Activated T-cell treated with anti-CD3 and anti-CD28 coated beads for 4 hours (primary cell): ENCODE results near the gene CNGA2.

ENCODE experiments used
- DNase-seq: peaks from one replicate; pipeline ENCODE4 v3.0.0-alpha.2; 2020

CNGA2 gene

DNA sequence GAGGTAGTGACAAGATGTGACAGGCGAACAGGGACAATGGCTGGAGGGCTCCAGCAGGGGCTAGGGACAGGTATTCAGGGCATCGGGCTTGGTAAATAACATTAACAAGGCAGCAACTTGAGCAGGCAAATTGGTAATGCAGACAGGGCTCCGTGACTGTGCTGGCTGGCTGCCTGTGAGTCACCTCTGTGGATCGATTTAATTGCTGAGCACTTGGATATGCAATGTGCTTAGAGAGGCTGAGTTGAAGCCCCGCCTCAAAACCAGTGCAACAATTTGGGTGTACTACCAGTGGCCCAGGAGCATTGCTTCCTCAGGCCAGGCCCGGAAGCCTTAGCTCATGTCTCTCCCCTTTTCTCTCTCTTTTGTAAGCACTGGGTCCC lies 19.5 kb downstream of the CNGA2 start:
- DNase-seq, result no peak

DNA sequence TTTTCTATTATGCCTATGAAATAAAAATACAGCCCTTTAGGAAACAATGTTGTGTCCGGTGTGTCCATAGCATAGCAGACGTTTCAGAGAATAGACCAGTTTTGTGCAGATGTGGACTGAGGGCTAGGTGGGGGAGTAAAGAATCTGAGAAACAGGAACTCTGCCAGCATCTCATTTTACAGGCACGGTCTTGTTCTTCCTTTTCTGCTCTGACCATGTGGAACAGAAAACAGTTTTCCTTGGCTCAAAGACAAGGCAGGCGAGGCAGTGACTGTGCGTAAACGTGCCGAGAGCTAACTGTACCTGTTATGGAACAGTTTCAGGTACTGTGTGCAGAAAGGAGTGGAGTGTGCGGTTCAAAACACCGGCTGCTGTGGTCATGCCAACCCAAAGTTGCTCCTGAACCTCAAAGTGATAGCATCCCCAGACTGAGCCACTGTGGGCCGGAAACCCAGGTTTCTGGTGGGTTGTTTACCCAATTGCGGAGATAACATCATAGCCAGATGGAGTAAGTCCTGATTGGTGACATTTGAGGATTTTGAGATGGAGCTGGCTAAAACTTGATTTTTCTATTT lies 20.2 kb downstream of the CNGA2 start:
- no peak for DNase-seq

DNA sequence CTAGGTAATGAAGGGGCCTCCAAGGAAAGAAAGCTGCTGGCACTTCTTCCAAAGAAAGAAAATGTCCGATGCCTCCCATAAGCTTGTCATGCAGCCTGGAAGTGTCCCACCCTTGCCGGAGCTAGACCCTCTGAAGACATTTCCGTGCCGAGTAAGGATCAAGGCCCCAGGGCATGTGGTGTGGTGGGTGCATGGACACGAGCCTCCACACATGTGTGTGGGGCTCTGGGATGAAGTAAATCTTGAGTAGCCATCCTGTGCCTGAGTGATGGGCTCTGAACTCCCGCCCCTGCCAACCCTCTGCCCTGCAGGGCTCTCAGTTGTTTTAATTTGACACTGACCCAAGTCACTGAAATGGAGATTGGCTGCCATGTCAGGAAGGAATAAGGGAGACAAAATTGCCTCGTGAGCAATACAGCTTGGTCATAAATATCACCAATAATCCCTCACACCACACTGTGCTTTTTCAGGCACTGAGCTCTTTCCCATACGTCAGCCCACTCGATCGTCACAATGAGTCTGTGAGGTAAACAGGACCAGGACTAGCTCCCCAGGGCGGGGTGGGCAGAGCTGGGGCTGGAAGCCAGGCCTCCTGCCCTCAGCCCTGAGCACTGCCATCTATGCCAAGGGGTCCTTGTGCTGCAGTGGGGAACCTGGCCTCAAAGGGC lies 24.6 kb downstream of the CNGA2 start:
- no peak for DNase-seq

DNA sequence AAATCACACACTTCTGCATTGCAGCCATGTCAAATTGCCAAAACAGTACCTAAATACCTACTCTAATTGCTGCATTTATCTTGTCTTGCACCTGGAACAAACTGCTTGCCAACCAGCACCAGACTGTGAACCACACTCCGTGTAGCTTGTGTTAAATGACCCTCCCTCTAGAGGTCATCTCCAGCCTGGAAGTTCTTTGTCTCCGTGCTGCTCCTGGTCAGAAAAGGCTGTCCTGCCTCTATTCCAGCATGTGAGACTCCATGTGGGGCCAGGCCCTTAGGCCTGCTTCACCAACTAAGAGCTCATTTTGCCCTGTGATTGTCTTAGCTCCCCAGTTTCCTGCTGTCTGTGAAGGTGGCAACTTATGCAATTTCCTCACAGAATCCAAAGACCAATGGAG lies 28.3 kb downstream of the CNGA2 start:
- no peak for DNase-seq

DNA sequence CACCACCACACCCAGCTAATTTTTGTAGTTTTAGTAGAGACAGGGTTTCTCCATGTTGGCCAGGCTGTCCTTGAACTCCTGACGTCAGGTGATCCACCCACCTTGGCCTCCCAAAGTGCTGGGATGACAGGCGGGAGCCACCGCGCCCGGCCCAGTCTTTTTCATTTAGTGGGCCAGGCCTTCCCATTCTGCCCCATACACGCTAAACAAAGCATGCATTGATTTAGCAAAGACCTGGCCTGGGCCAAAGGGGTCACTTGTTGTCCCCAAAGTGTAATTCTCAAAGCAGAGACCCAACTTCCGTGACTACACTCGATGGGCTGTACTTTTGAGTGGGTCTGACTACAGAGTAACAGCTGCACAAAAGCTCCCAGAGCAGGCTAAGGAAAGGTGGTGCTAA lies 29.2 kb downstream of the CNGA2 start:
- no peak for DNase-seq

DNA sequence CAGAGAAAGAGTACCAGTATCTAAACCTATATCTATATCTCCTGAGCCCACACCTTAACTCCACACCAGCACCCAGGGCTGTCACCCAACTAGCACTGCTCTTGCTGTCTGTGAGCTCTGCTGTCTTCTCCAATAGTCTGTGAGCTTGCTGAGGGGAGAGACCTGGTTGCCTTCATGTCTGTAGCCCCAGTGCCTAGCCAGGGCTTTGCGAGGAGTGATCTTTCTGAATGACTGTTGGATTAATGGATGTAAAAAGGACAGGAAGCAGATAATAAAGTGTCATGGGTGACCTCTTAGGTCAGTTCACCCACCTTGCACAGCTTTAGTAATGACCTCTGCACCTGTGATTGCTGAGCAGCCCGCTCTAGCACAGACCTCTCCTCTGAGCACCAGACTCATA lies 30.5 kb downstream of the CNGA2 start:
- DNase-seq, result no peak

DNA sequence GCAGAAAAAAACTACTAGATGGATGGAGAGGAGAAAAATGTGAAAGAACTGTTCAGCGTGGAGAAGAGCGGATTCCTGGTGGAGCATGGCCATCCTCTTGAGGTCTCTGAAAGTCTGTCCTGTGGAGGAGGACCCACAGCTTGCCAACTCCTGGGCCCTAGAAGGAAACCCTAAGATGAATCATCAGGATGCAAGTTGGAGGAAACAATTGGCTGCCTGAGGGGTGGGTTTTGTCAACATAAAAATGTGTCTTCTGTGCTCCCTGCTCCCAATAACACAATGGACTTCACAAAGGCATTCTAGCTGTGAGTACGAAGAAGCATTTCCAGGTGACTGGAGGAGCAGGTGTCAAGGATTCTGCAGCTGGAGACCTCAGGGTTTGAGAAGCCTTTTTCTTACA lies 37.2 kb downstream of the CNGA2 start:
- no peak for DNase-seq

DNA sequence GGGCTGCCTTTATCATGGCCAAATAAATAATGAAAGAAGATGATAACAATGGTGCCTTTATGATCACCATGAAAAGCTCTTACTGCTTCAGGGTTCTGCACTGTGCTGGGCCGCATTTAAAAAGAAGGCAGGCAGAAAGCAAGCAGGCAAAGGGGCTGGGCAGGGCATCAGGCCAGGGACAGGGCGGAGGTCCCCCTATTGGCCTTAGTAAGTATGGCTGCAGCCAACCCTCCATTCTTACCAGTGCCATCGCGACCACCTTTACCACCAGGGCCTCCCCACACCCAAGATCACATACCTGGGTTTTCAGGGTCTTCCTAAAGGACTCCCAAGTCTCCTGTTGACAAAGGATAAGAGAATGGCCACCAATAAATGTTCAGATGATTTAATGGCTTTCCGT lies 38.9 kb downstream of the CNGA2 start:
- no peak for DNase-seq

DNA sequence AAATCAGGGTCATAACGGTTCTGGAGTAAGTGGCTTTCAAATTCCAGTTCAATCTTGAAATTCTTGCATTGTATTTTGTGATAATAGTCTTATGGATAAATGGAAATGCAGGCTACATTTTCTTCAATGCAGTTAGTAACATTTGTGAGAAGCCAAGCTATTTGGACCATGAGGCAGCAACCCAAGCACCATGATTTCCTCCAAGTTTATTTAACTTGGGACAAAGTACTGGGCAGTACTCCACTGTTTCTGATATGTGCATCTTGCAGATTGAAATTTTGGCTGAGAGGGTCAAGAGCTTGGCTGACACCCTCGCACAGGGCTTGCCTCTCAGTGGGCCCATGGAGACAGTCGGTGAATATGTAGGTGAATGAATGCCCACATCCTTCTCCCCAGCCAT lies 39.9 kb downstream of the CNGA2 start:
- DNase-seq, result no peak

DNA sequence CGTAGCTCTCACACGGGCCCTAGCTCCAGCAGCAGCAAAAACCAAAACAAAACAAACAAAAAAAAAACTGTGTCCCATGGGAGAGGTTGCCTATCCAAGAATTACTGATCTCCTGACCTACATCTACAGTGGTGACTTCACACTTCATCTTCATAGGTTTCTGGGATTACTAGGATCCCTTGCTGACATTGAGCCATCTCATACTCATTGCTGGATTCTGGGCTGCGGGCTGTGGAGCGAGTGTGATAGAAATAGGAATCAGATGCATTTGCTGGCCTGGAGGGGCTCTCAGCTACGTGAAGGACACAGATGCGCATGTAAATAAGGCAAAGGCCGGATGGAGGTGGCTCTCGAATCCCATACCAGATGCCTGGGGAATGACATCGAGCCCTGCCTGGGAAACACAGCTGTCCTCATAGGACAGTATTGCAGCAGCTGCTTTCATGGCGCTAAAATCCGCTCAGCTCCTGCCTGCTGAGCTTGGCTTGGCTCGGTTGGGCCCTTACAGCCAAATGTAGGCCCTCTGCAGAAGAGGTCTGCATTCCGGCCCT lies 41.7 kb downstream of the CNGA2 start:
- no peak for DNase-seq

DNA sequence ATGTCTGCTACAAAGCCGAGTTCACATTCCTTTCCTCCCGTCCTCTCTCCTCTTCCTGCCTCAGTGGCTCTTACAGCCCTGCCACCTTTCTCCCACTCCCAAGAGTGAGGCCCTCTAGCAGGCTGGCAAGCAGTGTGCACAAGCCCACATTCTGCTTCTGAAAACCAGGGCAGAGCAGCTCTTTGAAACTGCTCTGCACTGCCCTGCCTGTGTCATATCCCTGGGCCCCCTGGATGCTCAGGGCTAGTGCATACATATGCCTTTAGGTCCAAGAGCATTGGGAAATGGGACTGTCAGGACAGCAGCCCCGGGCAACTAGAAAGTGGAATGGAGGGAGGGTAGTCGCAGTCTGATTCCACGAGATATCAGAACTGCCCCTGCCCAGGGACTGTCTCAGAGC lies 42.4 kb downstream of the CNGA2 start:
- no peak for DNase-seq

DNA sequence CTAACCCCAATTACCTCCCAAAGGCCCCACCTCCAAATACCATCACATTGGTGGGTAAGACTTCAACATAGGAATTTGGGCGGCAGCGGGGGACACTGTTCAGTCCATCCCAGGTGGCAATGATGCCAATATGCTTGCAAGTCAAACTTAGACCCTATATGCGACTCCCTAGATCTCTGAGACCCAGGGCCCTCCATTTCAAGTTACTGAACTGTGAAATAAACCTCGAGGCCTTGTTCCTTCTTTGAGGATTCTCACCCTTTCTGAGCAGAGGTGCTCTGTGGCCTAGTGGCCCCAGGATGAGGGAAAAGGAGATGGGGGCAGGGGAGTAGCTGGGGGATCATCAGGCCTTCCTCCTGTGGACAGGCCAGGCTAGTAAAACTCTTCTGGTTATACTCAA lies 44.7 kb downstream of the CNGA2 start:
- DNase-seq, result no peak

DNA sequence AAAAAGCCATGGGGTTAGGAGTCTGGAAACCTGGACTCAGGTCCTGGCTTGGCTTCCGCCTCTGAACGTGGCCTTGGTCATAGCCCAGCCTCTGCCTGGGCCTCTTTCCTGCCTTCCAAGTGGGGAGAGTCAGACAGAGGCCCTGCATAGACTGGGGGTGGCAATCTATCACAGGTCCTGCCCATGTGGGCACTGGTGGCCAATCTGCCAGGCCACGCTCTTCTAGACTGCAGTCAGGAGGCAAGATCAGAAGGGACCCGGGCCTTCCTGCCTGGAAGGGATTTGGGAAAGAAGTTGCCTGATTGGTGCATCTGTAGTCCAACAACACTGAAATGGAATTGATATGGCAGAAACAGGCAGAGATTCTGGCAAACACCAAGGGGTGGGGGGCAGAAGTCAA lies 46.1 kb downstream of the CNGA2 start:
- no peak for DNase-seq

DNA sequence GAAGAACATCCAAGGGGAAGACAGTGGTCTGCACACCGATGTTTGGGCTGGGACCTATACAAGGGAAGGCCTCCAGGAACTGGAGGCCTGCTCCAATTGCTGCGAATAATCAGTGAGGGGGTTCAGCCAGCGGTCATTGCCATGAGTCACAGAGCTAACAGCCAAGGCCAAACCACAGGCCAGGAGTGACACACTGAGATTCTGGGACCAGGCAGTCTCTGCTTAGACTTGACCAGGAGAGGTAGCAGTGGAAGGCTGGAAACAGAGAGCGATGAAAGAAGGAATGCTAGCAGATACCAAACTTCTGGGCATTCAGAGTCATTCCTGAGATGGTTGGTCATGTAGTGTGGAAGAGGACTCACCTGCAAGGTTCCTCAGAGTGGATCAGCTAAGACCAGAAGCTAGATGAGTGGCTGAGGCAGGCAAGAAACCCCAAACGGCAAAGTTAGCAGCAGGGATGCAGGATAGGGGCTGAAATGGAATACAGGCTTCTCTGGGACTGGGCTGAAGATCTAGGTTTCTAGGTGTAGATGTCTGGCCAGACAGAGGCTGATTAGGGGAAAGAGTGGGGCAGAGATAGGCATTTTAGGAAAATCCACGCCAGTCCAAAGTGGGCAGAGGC lies 54.7 kb downstream of the CNGA2 start:
- no peak for DNase-seq

DNA sequence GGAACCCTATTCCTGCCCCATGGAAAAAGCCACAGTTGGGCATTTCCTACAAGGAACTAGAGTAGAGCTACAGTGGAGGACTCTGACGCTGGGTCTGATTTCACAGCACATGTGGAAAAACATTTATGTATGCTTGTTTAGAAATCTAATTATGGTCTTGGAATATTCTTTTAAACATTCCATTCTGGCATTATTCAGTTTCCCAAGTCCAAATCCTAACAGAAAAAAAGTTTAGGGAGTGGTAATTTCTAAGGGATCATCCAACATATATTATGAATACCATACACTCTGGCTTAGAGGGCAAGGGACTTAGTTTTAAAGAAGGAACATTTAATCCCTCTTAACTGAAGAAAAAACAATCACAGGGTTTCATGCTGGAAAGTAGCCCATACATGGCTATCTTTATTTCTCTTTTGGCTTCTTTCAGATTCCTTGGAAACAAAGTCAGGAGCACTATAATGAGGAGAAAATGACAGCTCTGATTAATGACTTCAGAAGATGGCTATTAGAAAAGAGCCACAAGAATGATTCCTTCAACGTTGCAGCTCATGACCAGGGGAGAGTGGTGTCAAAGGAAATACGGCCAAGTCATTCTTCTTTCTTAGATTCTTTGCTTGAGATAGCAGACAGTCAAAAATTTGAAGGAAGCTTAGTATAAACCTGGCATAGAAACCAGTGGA lies 56.1 kb downstream of the CNGA2 start:
- DNase-seq, result no peak

DNA sequence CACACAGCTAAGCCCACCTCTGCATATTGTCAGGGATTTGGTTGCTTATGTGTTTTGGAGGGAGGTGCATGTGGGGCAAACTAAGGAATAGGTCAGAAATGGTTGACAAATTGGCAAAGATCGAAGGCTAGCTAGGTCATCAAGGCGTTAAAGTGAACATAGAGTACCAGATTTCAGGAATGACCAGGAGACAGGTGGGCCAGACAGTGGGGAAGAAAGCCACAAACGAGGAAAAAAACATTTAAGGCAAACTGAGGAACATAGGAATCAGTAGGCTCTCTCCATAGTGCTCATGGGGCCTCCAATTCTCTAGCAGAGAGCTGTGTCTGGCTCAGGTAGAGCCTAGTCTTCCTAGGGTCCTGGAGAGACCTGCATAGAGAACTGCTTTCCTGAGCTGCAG lies 57.4 kb downstream of the CNGA2 start:
- no peak for DNase-seq

DNA sequence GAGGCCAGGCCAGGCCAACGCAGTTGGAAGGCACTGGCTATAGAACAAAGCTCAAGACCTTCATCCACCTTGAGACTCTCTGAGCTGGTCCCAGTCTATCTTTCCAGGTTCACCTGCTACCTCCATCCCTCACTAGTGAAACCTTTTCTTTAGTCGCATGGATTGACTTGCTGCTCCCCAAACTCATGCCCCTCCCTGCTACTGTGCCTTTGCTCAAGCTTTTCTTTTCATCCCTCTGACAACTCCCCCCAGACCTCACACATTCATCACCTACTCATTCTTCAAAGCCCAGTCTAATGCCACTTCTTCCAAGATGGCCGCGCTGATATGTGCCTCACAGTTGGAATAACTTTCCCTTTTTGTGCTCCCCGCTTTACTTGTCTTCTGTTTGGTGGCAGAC lies 58.0 kb downstream of the CNGA2 start:
- no peak for DNase-seq

DNA sequence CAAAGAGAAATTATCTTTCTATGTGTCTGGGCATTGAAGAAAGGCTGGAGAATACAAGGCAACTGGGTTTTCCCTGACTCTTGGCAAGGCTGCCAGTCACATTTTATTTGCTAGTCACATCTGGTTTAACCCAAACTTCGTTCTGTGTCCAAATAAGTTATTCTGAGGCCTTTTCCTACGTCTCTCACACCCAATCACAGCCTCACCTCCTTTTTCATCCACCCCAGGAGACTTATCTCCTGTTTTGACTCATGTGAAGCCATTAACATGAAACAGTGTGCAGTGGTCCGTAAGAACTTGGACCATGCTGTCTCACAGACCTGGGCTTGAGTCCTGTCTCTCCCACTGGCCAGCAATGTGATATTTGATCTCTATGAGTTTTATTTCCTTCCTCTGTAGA lies 59.3 kb downstream of the CNGA2 start:
- DNase-seq, result no peak
